Osteoblast (primary cell): ENCODE data around the gene COL16A1. TPM values are rescaled to one million over a fixed set of nuclear protein-coding genes. Genes with fewer than 3 reads are reported as not detected.

Experiments used
- DNase-seq: peaks from one replicate; pipeline ENCODE4 v3.0.0; 2011; ENCODE audit warnings: low spot score, mixed read lengths; ENCODE audit not compliant: insufficient read length; ENCODE audit errors: missing footprints
- H2AFZ ChIP-seq: 2 replicates; pipeline ENCODE4 v1.6.0; 2011; ENCODE audit warnings: mild to moderate bottlenecking, low read length
- H3K27ac ChIP-seq: 2 replicates; pipeline ENCODE4 v1.5.1; 2011; ENCODE audit warnings: mild to moderate bottlenecking, low read depth, low read length, moderate library complexity
- H3K27me3 ChIP-seq: 2 replicates; pipeline ENCODE4 v1.6.0; 2012; ENCODE audit warnings: mild to moderate bottlenecking, control low read depth, inconsistent platforms, low read length, moderate library complexity; ENCODE audit not compliant: insufficient read depth
- H3K36me3 ChIP-seq: 2 replicates; pipeline ENCODE4 v1.5.1; 2011; ENCODE audit warnings: mild to moderate bottlenecking, low read length, control low read depth, moderate library complexity; ENCODE audit not compliant: insufficient read depth
- H3K4me1 ChIP-seq: 2 replicates; pipeline ENCODE4 v1.5.1; 2011; ENCODE audit warnings: mild to moderate bottlenecking, low read length, control low read depth, moderate library complexity; ENCODE audit not compliant: insufficient read depth
- H3K4me2 ChIP-seq: 2 replicates; pipeline ENCODE4 v1.6.0; 2011; ENCODE audit warnings: mild to moderate bottlenecking, low read length; ENCODE audit not compliant: insufficient read depth
- H3K4me3 ChIP-seq: fragments of 200-600 bp; sonication (generic); 3 replicates; pipeline ENCODE4 v1.5.1; 2012; ENCODE audit warnings: mild to moderate bottlenecking, low read length, inconsistent platforms; ENCODE audit not compliant: insufficient read depth
- H3K79me2 ChIP-seq: 2 replicates; pipeline ENCODE4 v1.6.0; 2012; ENCODE audit warnings: mild to moderate bottlenecking, low read length, control low read depth, inconsistent platforms; ENCODE audit not compliant: insufficient read depth
- H3K9me3 ChIP-seq: 2 replicates; pipeline ENCODE4 v1.5.1; 2011; ENCODE audit warnings: low read depth, low read length, control low read depth
- H4K20me1 ChIP-seq: 2 replicates; pipeline ENCODE4 v1.6.0; 2012; ENCODE audit warnings: mild to moderate bottlenecking, low read length, control low read depth; ENCODE audit not compliant: insufficient read depth
- CTCF ChIP-seq: IDR thresholded peaks from 2 replicates; pipeline ENCODE4 v1.5.1; 2011; ENCODE audit warnings: mild to moderate bottlenecking, low read depth, low read length, moderate library complexity; ENCODE audit errors: extremely low read depth
- total RNA-seq: library from RNA; depleted of rRNA; stranded (reverse); fragments of >200 nt; gene quantifications from 2 replicates; pipeline ENCODE4 v1.2.3, GENCODE V29; 2012

COL16A1 gene
- total RNA-seq, 1 donor, result 197 TPM

DNA sequence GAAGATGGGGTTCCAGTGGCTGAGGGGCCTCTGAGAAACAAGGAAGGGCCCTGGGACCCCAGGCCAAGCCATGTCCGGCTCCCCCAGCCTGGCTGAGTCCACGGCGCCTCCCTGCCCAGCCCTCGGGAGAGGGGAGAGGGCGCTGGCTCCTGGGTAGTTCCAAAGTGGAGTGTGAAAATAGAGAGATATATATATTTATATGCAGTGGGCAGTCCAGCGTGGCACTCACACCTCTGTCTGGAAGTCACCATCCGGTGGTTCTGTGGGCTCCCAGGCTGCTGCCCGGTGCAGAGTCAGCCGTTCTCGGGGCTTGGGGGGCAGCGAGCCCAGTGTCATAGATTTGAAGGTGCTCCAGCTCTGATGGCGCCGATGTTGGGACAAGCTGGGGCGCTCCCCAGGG is 23.4 kb upstream of the COL16A1 start:
- Histone ChIP-seq H3K4me3 (no peak overlapping the region), H3K4me2 (no peak overlapping the region), H3K27ac (no peak overlapping the region), H4K20me1 (peaks cover 20% of the 10 kb centered on the region), H3K36me3 (peaks cover 4% of the 10 kb centered on the region), H3K4me1 (no peaks in the 10 kb centered on the region), H3K27me3 (no peaks in the 10 kb centered on the region), H2AFZ (no peak overlapping the region), H3K79me2 (no peaks in the 10 kb centered on the region), H3K9me3 (no peaks in the 10 kb centered on the region)
- no peak for TF ChIP-seq CTCF
- DNase-seq, result peak; percentile 82

- H3K9me3 ChIP-seq, result no peaks in the 10 kb centered on the region
- H3K27me3 ChIP-seq, result no peaks in the 10 kb centered on the region
- no peaks in the 10 kb centered on the region for H3K79me2 ChIP-seq
- no peak for TF ChIP-seq CTCF
- no peak overlapping the region for H3K27ac ChIP-seq
- H2AFZ ChIP-seq, result no peak overlapping the region
- no peaks in the 10 kb centered on the region for H3K4me1 ChIP-seq
- DNase-seq, result peak; percentile 92
- no peak overlapping the region for H3K4me2 ChIP-seq
- H3K36me3 ChIP-seq, result peaks cover 4% of the 10 kb centered on the region
- no peak overlapping the region for H3K4me3 ChIP-seq
- peaks cover 20% of the 10 kb centered on the region for H4K20me1 ChIP-seq
These were observed 22.9 kb upstream of the COL16A1 start for GRCh38 chr1:31726715-31727114.

- Histone ChIP-seq H3K9me3 (no peaks in the 10 kb centered on the region), H4K20me1 (peaks cover 20% of the 10 kb centered on the region), H3K79me2 (no peaks in the 10 kb centered on the region), H3K36me3 (peaks cover 4% of the 10 kb centered on the region), H2AFZ (no peak overlapping the region), H3K4me3 (no peak overlapping the region), H3K27ac (no peak overlapping the region), H3K27me3 (peaks cover 4% of the 10 kb centered on the region), H3K4me2 (no peak overlapping the region), H3K4me1 (no peaks in the 10 kb centered on the region)
- DNase-seq, result peak; percentile 77
- no peak for TF ChIP-seq CTCF
These were observed 22.1 kb upstream of the COL16A1 start for GRCh38 chr1:31725777-31726535.

- H2AFZ ChIP-seq, result no peak overlapping the region
- no peaks in the 10 kb centered on the region for H3K9me3 ChIP-seq
- DNase-seq, result peak; percentile 87
- H3K79me2 ChIP-seq, result no peaks in the 10 kb centered on the region
- H3K4me1 ChIP-seq, result no peaks in the 10 kb centered on the region
- no peak overlapping the region for H3K4me2 ChIP-seq
- no peak for TF ChIP-seq CTCF
- peaks cover 20% of the 10 kb centered on the region for H4K20me1 ChIP-seq
- peaks cover under 1% of the 10 kb centered on the region for H3K36me3 ChIP-seq
- H3K27me3 ChIP-seq, result peaks cover 10% of the 10 kb centered on the region
- H3K27ac ChIP-seq, result no peak overlapping the region
- no peak overlapping the region for H3K4me3 ChIP-seq
These were observed 21.3 kb upstream of the COL16A1 start for GRCh38 chr1:31725134-31725533.
